Mucosa of descending colon (tissue), 3 donors: ENCODE data around the gene FIG4. TPM values are rescaled to one million over a fixed set of nuclear protein-coding genes. Genes with fewer than 3 reads are reported as not detected.

Experiments used
- ATAC-seq: fragments of 200-7000 bp; cut with Tn5 transposase; one replicate; pipeline ENCODE4 v1.9.1; 2020; ENCODE audit warnings: mild to moderate bottlenecking, moderate library complexity
- DNase-seq, 3 donors: peaks; one replicate each; pipeline ENCODE4 v3.0.0-alpha.2; 2020
- H3K36me3 ChIP-seq: fragments of 200-600 bp; one replicate; pipeline ENCODE4 v1.8.0; 2021; ENCODE audit warnings: low read depth, mild to moderate bottlenecking
- H3K4me1 ChIP-seq: fragments of 200-600 bp; one replicate; pipeline ENCODE4 v1.8.0; 2021; ENCODE audit warnings: low read depth, mild to moderate bottlenecking
- H3K4me3 ChIP-seq: fragments of 200-600 bp; one replicate; pipeline ENCODE4 v1.8.0; 2021; ENCODE audit warnings: mild to moderate bottlenecking
- H3K9me3 ChIP-seq: fragments of 200-600 bp; one replicate; pipeline ENCODE4 v1.8.0; 2021; ENCODE audit warnings: mild to moderate bottlenecking
- intact Hi-C, 2 donors: fragments of 100-400 bp; cut with DNase I in 1 of 2; cut with micrococcal nuclease in 1 of 2; formaldehyde crosslinking; loops; one replicate each; pipeline versions ENCODE4 v1.11.0 to v1.11.1; 2022; cut with DNase I, micrococcal nuclease
- total RNA-seq, 3 donors: library from RNA; stranded (reverse); fragmentation: NEBNext Ultra II Directional in 2 of 3; extraction: Animal tissue kit (Norgen Biotek cat#: 25700) in 2 of 3; gene quantifications; one replicate each; pipeline versions ENCODE4 v1.2.1 to v1.2.4, GENCODE V29; 2021 to 2023
- TF ChIP-seq, protein P1 (sequence below): fragments of 200-600 bp; IDR thresholded peaks from one replicate; pipeline ENCODE4 v1.8.0; 2022; ENCODE audit warnings: antibody characterized with exemption, mild to moderate bottlenecking
- donor health status: DM: no; HTN: no; CAD: no; lungs with moderate emphysema.
- donor health status: DM: no; HTN: no; CAD: no.
- donor health status: DM: no; HTN: yes; CAD: no.

FIG4 gene
- total RNA-seq, 3 donors from 2014 or later, result 14.9 to 18.6 (median 15.9) TPM

DNA sequence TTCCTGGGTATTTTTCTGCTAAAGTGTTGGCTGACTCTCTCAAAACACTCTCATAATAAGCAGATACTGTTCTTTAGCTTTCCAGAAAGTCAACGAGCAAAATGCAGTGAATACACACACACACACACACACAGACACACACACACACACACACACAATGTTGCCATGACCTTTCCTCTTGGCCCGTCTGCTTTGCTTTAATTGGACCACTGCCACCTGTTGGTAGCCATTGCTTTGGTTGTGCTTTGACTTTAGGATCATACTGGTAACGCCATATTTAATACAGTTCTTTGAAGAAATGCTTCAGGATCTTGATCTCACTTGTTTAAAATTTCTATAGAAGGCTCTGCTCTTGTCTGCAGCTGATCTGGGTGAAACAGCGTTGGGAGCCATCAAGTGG, 4.4 kb downstream of the FIG4 start:
- intact Hi-C loops, result no loop called here
- no peaks in the 10 kb centered on the region for H3K4me1 ChIP-seq
- DNase-seq, result peak in 1 of 3 donors; percentile 32

DNA sequence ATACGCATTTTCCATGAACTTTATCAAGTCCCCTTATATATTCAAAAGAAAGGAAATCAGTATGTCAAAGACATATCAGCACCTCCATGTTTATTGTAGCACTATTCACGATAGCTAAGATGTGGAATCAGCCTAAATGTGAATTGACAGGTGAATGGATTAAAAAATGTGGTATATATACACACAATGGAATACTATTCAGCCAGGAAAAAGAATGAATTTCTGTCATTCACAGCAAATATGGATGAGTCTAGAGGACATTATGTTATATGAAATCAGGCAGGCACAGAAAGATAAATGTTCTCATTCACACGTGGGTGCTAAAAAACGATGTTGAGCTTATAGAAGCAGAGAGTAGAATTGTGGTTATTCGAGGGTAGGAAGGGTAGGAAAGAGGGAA, 5.3 kb downstream of the FIG4 start:
- TF ChIP-seq, protein P1, sequence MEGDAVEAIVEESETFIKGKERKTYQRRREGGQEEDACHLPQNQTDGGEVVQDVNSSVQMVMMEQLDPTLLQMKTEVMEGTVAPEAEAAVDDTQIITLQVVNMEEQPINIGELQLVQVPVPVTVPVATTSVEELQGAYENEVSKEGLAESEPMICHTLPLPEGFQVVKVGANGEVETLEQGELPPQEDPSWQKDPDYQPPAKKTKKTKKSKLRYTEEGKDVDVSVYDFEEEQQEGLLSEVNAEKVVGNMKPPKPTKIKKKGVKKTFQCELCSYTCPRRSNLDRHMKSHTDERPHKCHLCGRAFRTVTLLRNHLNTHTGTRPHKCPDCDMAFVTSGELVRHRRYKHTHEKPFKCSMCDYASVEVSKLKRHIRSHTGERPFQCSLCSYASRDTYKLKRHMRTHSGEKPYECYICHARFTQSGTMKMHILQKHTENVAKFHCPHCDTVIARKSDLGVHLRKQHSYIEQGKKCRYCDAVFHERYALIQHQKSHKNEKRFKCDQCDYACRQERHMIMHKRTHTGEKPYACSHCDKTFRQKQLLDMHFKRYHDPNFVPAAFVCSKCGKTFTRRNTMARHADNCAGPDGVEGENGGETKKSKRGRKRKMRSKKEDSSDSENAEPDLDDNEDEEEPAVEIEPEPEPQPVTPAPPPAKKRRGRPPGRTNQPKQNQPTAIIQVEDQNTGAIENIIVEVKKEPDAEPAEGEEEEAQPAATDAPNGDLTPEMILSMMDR, result no peak
- H3K4me3 ChIP-seq, result no peak overlapping the region
- H3K36me3 ChIP-seq, result no peaks in the 10 kb centered on the region
- no peak for DNase-seq
- H3K9me3 ChIP-seq, result no peaks in the 10 kb centered on the region
- ATAC-seq, result no peak
- H3K4me1 ChIP-seq, result no peaks in the 10 kb centered on the region
- intact Hi-C loops, result no loop called here

More for the DNA sequence above, 4.4 kb downstream of the FIG4 start:
- no peak for ATAC-seq
- Histone ChIP-seq H3K4me3 (no peak overlapping the region), H3K36me3 (no peaks in the 10 kb centered on the region), H3K9me3 (no peaks in the 10 kb centered on the region)
- TF ChIP-seq, protein P1, result no peak

DNA sequence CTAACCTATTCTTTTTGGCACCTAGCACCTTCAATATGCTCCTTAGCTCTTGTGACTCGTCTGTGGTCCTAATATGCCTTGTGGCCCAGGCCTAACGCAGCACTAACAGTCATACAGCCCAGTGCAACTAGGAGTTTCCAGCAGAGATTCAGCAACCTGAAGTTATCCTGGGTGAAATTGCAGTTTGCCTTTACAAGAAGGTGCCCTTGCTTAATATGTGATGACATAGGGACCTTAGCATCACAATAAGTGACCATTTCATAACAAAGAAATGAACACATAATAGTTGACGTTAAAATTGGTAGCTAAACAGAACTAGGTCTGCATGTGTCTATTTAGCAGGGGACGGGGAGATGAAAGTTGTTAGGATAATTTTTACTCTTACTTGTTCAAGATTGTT, 10.1 kb downstream of the FIG4 start:
- DNase-seq (no peak), ATAC-seq (no peak)
- no peak overlapping the region for H3K4me3 ChIP-seq
- no peaks in the 10 kb centered on the region for H3K9me3 ChIP-seq
- TF ChIP-seq, protein P1, result no peak
- H3K36me3 ChIP-seq, result no peaks in the 10 kb centered on the region
- no peaks in the 10 kb centered on the region for H3K4me1 ChIP-seq
- intact Hi-C loops, result loop anchor here (5.0 to 10.0 kb wide), 2 partner anchors 351 to 694 kb away; no protein-coding TSS in a partner anchor

DNA sequence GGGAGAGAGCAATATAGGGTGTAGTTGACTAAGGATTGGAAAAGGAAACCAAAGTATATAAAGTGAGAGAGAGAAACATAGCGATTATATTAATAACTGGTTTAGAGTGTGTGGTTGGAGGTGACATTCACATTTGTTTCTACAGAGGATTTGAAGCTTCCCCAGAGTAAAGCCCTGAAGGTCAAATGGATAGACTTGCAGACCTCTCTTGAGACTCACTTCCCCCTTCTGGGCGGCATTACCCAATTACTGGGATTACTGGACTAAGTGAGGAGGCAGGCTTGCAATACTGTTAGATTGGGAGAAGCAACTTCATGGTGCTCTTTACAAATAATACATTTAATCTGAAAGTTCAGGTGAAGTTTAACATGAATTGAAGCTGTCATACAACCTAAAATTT, 10.7 kb downstream of the FIG4 start:
- TF ChIP-seq, protein P1, result no peak
- H3K9me3 ChIP-seq, result no peaks in the 10 kb centered on the region
- DNase-seq (no peak), ATAC-seq (no peak)
- no peaks in the 10 kb centered on the region for H3K36me3 ChIP-seq
- H3K4me3 ChIP-seq, result no peak overlapping the region
- H3K4me1 ChIP-seq, result no peaks in the 10 kb centered on the region
- intact Hi-C loops, result loop anchor here (5.0 to 10.0 kb wide), 2 partner anchors 351 to 693 kb away; no protein-coding TSS in a partner anchor

DNA sequence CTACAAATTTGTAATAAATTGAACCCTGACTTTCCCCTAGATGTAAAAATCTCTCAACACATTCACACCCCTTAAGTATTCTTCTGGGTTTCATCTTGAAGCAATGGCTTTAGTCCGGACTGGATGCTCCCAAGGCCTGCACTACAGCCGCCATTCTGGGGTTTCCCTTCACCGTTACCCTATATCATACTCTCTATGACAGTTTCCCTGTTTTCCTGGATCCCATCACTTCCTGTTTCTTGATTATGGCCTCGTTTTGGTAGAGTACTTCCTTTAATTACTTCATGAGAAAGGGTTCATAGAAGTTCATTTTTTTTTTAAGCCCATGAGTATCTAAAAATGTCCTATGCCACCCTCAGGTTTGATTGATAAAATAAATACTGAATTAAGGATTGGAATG, 11.7 kb downstream of the FIG4 start:
- no peaks in the 10 kb centered on the region for H3K36me3 ChIP-seq
- intact Hi-C loops, result loop anchor here (5.0 to 10.0 kb wide), 2 partner anchors 350 to 692 kb away; no protein-coding TSS in a partner anchor
- TF ChIP-seq, protein P1, result no peak
- no peak overlapping the region for H3K4me3 ChIP-seq
- peak; percentile 47 for ATAC-seq
- no peaks in the 10 kb centered on the region for H3K9me3 ChIP-seq
- no peak for DNase-seq
- H3K4me1 ChIP-seq, result no peaks in the 10 kb centered on the region

DNA sequence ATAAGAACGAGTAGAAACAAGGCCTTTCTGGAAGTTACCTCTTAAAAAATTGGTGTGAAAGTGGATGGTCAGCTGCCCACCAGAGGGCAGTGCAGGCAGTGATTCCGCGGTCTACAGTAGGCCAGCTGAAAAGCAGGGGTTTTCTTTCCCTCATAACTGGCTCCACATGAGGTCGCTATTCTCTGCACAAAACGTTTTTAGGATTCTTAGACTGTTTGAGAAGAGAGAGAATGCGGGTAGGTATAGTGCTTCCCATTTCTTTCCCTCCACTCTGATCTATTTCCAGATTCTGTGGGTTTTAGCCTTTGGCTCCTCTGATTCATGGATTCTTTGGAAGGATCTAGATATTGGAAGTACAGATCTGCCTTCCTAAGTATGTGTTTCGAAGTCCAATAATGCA, 14.2 kb downstream of the FIG4 start:
- DNase-seq (peak; percentile 72 to 92 (median 81)), ATAC-seq (peak; percentile 100)
- no peaks in the 10 kb centered on the region for H3K36me3 ChIP-seq
- TF ChIP-seq, protein P1, result peak; percentile 82
- intact Hi-C loops, result loop anchor here (5.0 to 10.0 kb wide), 2 partner anchors 337 to 690 kb away; no protein-coding TSS in a partner anchor
- H3K9me3 ChIP-seq, result no peaks in the 10 kb centered on the region
- H3K4me3 ChIP-seq, result no peak overlapping the region
- H3K4me1 ChIP-seq, result no peaks in the 10 kb centered on the region
